Stimulated activated CD4-positive, alpha-beta T cell treated with anti-CD3 and anti-CD28 coated beads, TNF-alpha, amount 100 ng/mL, for 48 hours (primary cell): ENCODE results near the gene BCL2L2.
"Not testable (repeated sequence)": the region's sequence is repeated elsewhere in the genome, so short reads cannot be mapped to it uniquely, and the experiment has no call there.

Source experiments
- DNase-seq, 3 donors: peaks; one replicate each; pipeline ENCODE4 v3.0.0-alpha.2; 2020; ENCODE audit warnings: low read depth in 3 of 3

BCL2L2 gene

GRCh38 chr14:23306412-23307145 is at the start of gene BCL2L2:
BCL2L2 (plus strand) TSS chr14:23306833; CDS start chr14:23307768, 935 bp downstream.
- DNase-seq = no peak

- no peak for DNase-seq
Measured at GRCh38 chr14:23258256-23258655, 48.4 kb upstream of the BCL2L2 start.

GRCh38 chr14:23259426-23259825 is 47.2 kb upstream of the BCL2L2 start:
- no peak for DNase-seq

- DNase-seq = not testable (repeated sequence)
Measured at GRCh38 chr14:23260849-23261248, 45.8 kb upstream of the BCL2L2 start.

- DNase-seq = no peak
Measured at GRCh38 chr14:23269193-23269592, 37.4 kb upstream of the BCL2L2 start.

- no peak for DNase-seq
Measured at GRCh38 chr14:23275412-23275811, 31.2 kb upstream of the BCL2L2 start.

- DNase-seq = no peak
Measured at GRCh38 chr14:23277189-23277588, 29.4 kb upstream of the BCL2L2 start.

DNA sequence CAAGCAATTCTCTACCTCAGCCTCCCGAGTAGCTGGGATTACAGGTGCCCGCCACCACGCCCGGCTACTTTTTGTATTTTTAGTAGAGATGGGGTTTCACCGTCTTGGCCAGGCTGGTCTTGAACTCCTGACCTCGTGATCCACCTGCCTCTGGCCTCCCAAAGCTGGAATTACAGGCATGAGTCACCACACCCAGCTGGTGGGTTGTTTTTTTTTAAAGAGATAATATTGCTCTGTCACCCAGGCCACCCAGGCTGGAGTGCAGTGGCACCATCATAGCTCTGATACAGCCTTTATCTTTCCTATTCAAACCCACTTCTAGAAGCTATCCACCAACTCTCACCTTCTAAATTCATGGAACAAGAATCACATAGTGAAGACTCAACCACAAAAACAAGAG is 28.7 kb upstream of the BCL2L2 start:
- not testable (repeated sequence) for DNase-seq

DNA sequence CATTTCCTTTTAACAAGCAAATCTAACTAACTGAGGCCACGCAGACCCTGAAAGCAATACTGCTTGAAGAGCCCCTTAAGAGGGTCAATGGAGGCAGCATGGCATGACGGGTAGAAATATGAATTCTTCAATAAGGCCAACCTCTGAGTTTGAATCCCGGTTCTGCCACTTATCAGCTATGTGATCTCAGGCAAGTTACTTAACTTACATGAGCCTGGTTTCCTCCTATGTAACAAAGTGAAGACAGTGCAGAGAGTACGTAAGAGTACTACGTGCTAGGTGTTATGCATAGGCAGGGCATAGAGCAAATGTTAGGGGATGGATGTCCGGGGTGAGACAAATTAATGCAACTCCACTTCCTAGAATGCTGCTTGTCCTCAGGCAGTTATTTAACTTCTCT is 25.4 kb upstream of the BCL2L2 start:
- DNase-seq = no peak

- DNase-seq = no peak
Measured at GRCh38 chr14:23284654-23285529, 21.7 kb upstream of the BCL2L2 start.

- no peak for DNase-seq
Measured at GRCh38 chr14:23285530-23286019, 21.1 kb upstream of the BCL2L2 start.

GRCh38 chr14:23286020-23286901 is 20.4 kb upstream of the BCL2L2 start, which contains the start of gene HOMEZ:
HOMEZ (minus strand) TSS chr14:23286132; CDS start chr14:23285952, 180 bp downstream.
- peak; percentile 96 to 98 (median 97) for DNase-seq

GRCh38 chr14:23286902-23287479 is 19.6 kb upstream of the BCL2L2 start:
- no peak for DNase-seq

GRCh38 chr14:23294734-23295561 is 11.7 kb upstream of the BCL2L2 start:
- peak in 1 of 3 donors; percentile 40 for DNase-seq

- DNase-seq = no peak
Measured at GRCh38 chr14:23296012-23296777, 10.4 kb upstream of the BCL2L2 start.

DNA sequence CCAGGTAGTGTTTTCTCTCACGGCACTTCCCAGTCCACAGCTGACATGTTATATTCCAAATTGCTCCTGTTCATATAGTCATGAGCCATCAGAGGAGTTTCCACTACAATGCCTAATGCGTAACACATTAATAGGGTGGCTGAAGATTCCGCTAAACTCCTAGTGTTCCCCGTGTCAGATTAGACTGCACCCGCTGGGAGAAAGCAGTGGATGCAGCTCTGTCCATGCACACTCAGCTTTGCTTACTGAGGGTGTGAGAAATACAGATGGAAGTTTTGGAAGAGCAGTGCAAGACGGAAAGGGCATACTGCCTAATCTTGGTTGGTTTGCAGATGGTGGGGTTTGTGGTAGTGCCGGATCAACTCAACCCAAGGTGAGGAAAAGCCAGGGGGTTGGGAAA is 9.5 kb upstream of the BCL2L2 start:
- no peak for DNase-seq

GRCh38 chr14:23297611-23298277 is 8.9 kb upstream of the BCL2L2 start:
- DNase-seq = no peak

GRCh38 chr14:23299211-23299957 is 7.2 kb upstream of the BCL2L2 start:
- DNase-seq = no peak
